Astrocyte (in vitro differentiated cells and primary cell): ENCODE measurements around the gene RUVBL1. TPM values are rescaled to one million over a fixed set of nuclear protein-coding genes. Genes with fewer than 3 reads are reported as not detected.

ENCODE experiments used
- DNase-seq: peaks from one replicate; pipeline ENCODE4 v3.0.0-alpha.2; 2010; ENCODE audit warnings: low read depth
- FAIRE-seq: peaks from 2 replicates; lab custom pipeline; 2011; peaks lifted over from hg19 to GRCh38; lab: Jason Lieb, UNC
- H2AFZ ChIP-seq: 2 replicates; pipeline ENCODE4 v1.6.0; 2012; ENCODE audit warnings: low read depth, low read length, inconsistent platforms
- H3K27ac ChIP-seq: 2 replicates; pipeline ENCODE4 v1.5.1; 2011; ENCODE audit warnings: low read depth, low read length, inconsistent platforms
- H3K27me3 ChIP-seq: 2 replicates; pipeline ENCODE4 v1.6.0; 2011; ENCODE audit warnings: low read length, inconsistent platforms; ENCODE audit not compliant: insufficient read depth
- H3K36me3 ChIP-seq: 2 replicates; pipeline ENCODE4 v1.5.1; 2011; ENCODE audit warnings: low read length, inconsistent platforms; ENCODE audit not compliant: insufficient read depth
- H3K4me1 ChIP-seq: 2 replicates; pipeline ENCODE4 v1.5.1; 2011; ENCODE audit warnings: low read length, inconsistent platforms; ENCODE audit not compliant: insufficient read depth
- H3K4me2 ChIP-seq: 2 replicates; pipeline ENCODE4 v1.6.0; 2012; ENCODE audit warnings: low read length, inconsistent platforms
- H3K4me3 ChIP-seq: 2 replicates; pipeline ENCODE4 v1.5.1; 2011; ENCODE audit warnings: low read depth, mild to moderate bottlenecking, low read length, inconsistent platforms; ENCODE audit not compliant: insufficient read depth
- H3K79me2 ChIP-seq: 2 replicates; pipeline ENCODE4 v1.6.0; 2012; ENCODE audit warnings: mild to moderate bottlenecking, low read length, inconsistent platforms; ENCODE audit not compliant: insufficient read depth
- H3K9ac ChIP-seq: 2 replicates; pipeline ENCODE4 v1.6.0; 2012; ENCODE audit warnings: mild to moderate bottlenecking, low read length, inconsistent platforms
- H3K9me3 ChIP-seq: 2 replicates; pipeline ENCODE4 v1.5.1; 2012; ENCODE audit warnings: low read depth, mild to moderate bottlenecking, low read length, inconsistent platforms; ENCODE audit not compliant: insufficient read depth
- H4K20me1 ChIP-seq: 2 replicates; pipeline ENCODE4 v1.6.0; 2012; ENCODE audit warnings: low read length, inconsistent platforms; ENCODE audit not compliant: insufficient read depth
- H3K27ac Mint-ChIP-seq: one replicate; pipeline ENCODE4 v1.8.0; 2021; ENCODE audit warnings: mild to moderate bottlenecking, mixed read lengths; ENCODE audit not compliant: unreplicated experiment
- H3K27me3 Mint-ChIP-seq: one replicate; pipeline ENCODE4 v1.8.0; 2021; ENCODE audit warnings: low read depth, mixed read lengths; ENCODE audit not compliant: unreplicated experiment
- H3K36me3 Mint-ChIP-seq: one replicate; pipeline ENCODE4 v1.8.0; 2021; ENCODE audit warnings: low read depth, mixed read lengths; ENCODE audit not compliant: unreplicated experiment
- H3K4me1 Mint-ChIP-seq: one replicate; pipeline ENCODE4 v1.8.0; 2021; ENCODE audit warnings: low read depth, mixed read lengths; ENCODE audit not compliant: unreplicated experiment
- H3K4me3 Mint-ChIP-seq: one replicate; pipeline ENCODE4 v1.8.0; 2021; ENCODE audit warnings: mild to moderate bottlenecking, moderate library complexity, mixed read lengths; ENCODE audit not compliant: unreplicated experiment
- H3K9me3 Mint-ChIP-seq: one replicate; pipeline ENCODE4 v1.8.0; 2021; ENCODE audit warnings: mild to moderate bottlenecking, mixed read lengths; ENCODE audit not compliant: unreplicated experiment
- EZH2 ChIP-seq: IDR thresholded peaks from 2 replicates; pipeline ENCODE4 v1.6.1; 2012; ENCODE audit warnings: mild to moderate bottlenecking, low read length, inconsistent platforms; ENCODE audit not compliant: insufficient read depth
- total RNA-seq: library from RNA; stranded (reverse); gene quantifications from 2 replicates; pipeline ENCODE4 v1.2.1, GENCODE V29; 2021
- TF ChIP-seq, protein P1 (sequence below): IDR thresholded peaks from 2 replicates; pipeline ENCODE4 v1.5.1; 2011; ENCODE audit warnings: low read depth, mild to moderate bottlenecking, inconsistent platforms, low read length, moderate library complexity; ENCODE audit not compliant: insufficient read depth

Gene RUVBL1
- total RNA-seq, 1 donor from 2014 or later: 43.0 TPM

- no peaks in the 10 kb centered on the region for H3K4me1 Mint-ChIP-seq
- H3K27me3 Mint-ChIP-seq: peaks cover 21% of the 10 kb centered on the region
- Histone ChIP-seq H3K4me2 (no peak overlapping the region), H3K36me3 (no peaks in the 10 kb centered on the region), H3K79me2 (no peaks in the 10 kb centered on the region), H3K27me3 (peaks cover 15% of the 10 kb centered on the region), H3K27ac (no peak overlapping the region), H4K20me1 (no peaks in the 10 kb centered on the region), H3K4me3 (no peak overlapping the region), H3K9me3 (no peaks in the 10 kb centered on the region), H3K4me1 (no peaks in the 10 kb centered on the region), H3K9ac (no peak overlapping the region), H2AFZ (no peak overlapping the region)
- TF ChIP-seq EZH2: no peak
- TF ChIP-seq, protein P1, sequence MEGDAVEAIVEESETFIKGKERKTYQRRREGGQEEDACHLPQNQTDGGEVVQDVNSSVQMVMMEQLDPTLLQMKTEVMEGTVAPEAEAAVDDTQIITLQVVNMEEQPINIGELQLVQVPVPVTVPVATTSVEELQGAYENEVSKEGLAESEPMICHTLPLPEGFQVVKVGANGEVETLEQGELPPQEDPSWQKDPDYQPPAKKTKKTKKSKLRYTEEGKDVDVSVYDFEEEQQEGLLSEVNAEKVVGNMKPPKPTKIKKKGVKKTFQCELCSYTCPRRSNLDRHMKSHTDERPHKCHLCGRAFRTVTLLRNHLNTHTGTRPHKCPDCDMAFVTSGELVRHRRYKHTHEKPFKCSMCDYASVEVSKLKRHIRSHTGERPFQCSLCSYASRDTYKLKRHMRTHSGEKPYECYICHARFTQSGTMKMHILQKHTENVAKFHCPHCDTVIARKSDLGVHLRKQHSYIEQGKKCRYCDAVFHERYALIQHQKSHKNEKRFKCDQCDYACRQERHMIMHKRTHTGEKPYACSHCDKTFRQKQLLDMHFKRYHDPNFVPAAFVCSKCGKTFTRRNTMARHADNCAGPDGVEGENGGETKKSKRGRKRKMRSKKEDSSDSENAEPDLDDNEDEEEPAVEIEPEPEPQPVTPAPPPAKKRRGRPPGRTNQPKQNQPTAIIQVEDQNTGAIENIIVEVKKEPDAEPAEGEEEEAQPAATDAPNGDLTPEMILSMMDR: no peak
- no peak overlapping the region for H3K27ac Mint-ChIP-seq
- DNase-seq (no peak), FAIRE-seq (no peak)
- H3K9me3 Mint-ChIP-seq: no peaks in the 10 kb centered on the region
- no peak overlapping the region for H3K4me3 Mint-ChIP-seq
- no peaks in the 10 kb centered on the region for H3K36me3 Mint-ChIP-seq
Observed at GRCh38 chr3:128036119-128036518, 87.5 kb downstream of the RUVBL1 start.

DNA sequence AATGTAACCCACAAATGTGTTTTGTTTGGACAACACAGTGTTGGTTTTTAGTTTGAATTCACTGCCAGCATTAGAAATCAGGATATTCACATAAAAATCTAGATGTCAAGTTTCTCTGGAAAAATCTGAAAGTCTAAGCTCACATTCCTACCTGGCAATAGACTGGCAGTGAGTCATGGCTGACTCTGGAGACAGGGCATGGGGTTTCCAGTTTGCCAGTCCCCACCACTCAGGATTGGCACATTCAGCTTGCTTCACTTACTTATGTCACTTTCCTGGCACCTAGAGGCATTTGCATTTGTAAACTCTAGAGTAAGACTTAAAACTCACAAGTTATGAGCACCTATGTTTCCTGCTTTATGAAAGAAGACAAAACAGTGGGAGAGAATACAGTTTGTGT lies 90.5 kb downstream of the RUVBL1 start:
- Histone ChIP-seq H3K4me2 (no peak overlapping the region), H3K36me3 (no peaks in the 10 kb centered on the region), H3K9ac (no peak overlapping the region), H3K4me1 (no peaks in the 10 kb centered on the region), H3K27me3 (peaks cover 4% of the 10 kb centered on the region), H2AFZ (no peak overlapping the region), H3K27ac (no peak overlapping the region), H3K4me3 (no peak overlapping the region), H3K79me2 (no peaks in the 10 kb centered on the region), H3K9me3 (no peaks in the 10 kb centered on the region), H4K20me1 (no peaks in the 10 kb centered on the region)
- no peaks in the 10 kb centered on the region for H3K4me1 Mint-ChIP-seq
- no peak overlapping the region for H3K4me3 Mint-ChIP-seq
- TF ChIP-seq EZH2: no peak
- TF ChIP-seq, protein P1: no peak
- peaks cover 2% of the 10 kb centered on the region for H3K9me3 Mint-ChIP-seq
- DNase-seq (no peak), FAIRE-seq (no peak)
- peaks cover 13% of the 10 kb centered on the region for H3K27me3 Mint-ChIP-seq
- H3K27ac Mint-ChIP-seq: no peak overlapping the region
- H3K36me3 Mint-ChIP-seq: no peaks in the 10 kb centered on the region

Other genes starting within 250 kb of the RUVBL1 start
- not detected in 2 replicates for gene KBTBD12, start 208.6 kb downstream of the RUVBL1 start, total RNA-seq
- gene SEC61A1, start 71.4 kb downstream of the RUVBL1 start, total RNA-seq: 400 and 432 TPM in 2 replicates
- gene EEFSEC, start 29.7 kb upstream of the RUVBL1 start, total RNA-seq: 6.1 and 6.3 TPM in 2 replicates